Mucosa of descending colon (tissue), 3 donors: ENCODE measurements around the gene PEMT. TPM values are rescaled to one million over a fixed set of nuclear protein-coding genes. Genes with fewer than 3 reads are reported as not detected.
A peak's percentile ranks its signal among the peaks of the same experiment; 100 is the strongest.

Experiments used
- ATAC-seq: fragments of 200-7000 bp; cut with Tn5 transposase; one replicate; pipeline ENCODE4 v1.9.1; 2020; ENCODE audit warnings: mild to moderate bottlenecking, moderate library complexity
- DNase-seq, 3 donors: peaks; one replicate each; pipeline ENCODE4 v3.0.0-alpha.2; 2020
- H3K36me3 ChIP-seq: fragments of 200-600 bp; one replicate; pipeline ENCODE4 v1.8.0; 2021; ENCODE audit warnings: low read depth, mild to moderate bottlenecking
- H3K4me1 ChIP-seq: fragments of 200-600 bp; one replicate; pipeline ENCODE4 v1.8.0; 2021; ENCODE audit warnings: low read depth, mild to moderate bottlenecking
- H3K4me3 ChIP-seq: fragments of 200-600 bp; one replicate; pipeline ENCODE4 v1.8.0; 2021; ENCODE audit warnings: mild to moderate bottlenecking
- H3K9me3 ChIP-seq: fragments of 200-600 bp; one replicate; pipeline ENCODE4 v1.8.0; 2021; ENCODE audit warnings: mild to moderate bottlenecking
- intact Hi-C, 2 donors: fragments of 100-400 bp; cut with DNase I in 1 of 2; cut with micrococcal nuclease in 1 of 2; formaldehyde crosslinking; loops; one replicate each; pipeline versions ENCODE4 v1.11.0 to v1.11.1; 2022; cut with DNase I, micrococcal nuclease
- total RNA-seq, 3 donors: library from RNA; stranded (reverse); fragmentation: NEBNext Ultra II Directional in 2 of 3; extraction: Animal tissue kit (Norgen Biotek cat#: 25700) in 2 of 3; gene quantifications; one replicate each; pipeline versions ENCODE4 v1.2.1 to v1.2.4, GENCODE V29; 2021 to 2023
- TF ChIP-seq, protein P1 (sequence below): fragments of 200-600 bp; IDR thresholded peaks from one replicate; pipeline ENCODE4 v1.8.0; 2022; ENCODE audit warnings: antibody characterized with exemption, mild to moderate bottlenecking
- donor health status: DM: no; HTN: no; CAD: no; lungs with moderate emphysema.
- donor health status: DM: no; HTN: no; CAD: no.
- donor health status: DM: no; HTN: yes; CAD: no.

PEMT gene
- total RNA-seq, 3 donors from 2014 or later = 15.4 to 18.3 (median 16.1) TPM

DNA sequence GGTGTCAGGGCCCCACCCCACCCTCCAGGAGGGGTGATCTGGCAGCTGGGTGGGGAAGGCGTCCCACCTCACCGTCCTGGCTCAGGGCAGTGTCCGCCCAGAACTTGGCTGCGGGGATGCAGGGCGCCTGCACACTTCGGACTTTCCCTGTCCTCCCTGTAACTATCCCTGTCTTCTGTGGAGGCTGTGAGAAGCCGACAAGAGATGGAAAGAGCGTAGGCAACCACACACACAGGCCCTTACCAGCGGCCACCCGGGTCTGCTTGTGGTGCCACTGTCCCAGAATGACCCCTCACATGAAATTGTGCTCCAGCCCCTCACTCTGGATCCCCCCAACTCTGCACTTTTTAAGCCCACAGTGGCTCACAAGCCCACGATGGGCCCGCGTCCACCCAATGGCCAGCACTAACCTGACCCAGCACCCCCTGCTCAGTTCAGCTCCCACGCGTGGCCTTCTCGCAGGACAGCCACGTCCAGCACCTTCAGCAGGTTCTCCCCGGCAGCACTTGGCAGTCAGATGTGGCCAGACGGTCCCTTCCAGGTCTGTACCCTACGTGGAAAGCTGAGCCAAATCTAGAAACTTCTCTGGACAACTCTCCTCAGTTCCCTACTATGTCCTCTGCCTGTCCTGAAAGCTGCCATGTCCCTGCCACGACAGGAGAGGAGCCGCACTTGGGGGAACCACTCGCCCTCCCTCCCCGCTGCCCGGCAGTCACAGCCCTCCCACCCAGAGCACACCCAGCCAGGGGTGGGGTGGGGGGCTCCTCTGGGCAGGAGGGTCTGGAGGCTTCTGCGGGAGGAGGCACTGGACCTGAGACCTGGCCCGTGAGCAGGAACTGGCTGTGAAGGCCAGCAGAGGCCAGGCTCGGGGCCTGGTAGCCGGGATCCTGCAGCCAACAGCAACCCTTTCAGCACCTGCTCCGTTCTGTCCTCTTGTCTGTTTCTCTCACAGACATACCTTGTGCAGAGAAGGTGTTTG, 38.0 kb downstream of the PEMT start:
- no peak for ATAC-seq
- Histone ChIP-seq H3K36me3 (no peaks in the 10 kb centered on the region), H3K9me3 (no peaks in the 10 kb centered on the region), H3K4me3 (no peak overlapping the region), H3K4me1 (no peaks in the 10 kb centered on the region)
- TF ChIP-seq, protein P1, sequence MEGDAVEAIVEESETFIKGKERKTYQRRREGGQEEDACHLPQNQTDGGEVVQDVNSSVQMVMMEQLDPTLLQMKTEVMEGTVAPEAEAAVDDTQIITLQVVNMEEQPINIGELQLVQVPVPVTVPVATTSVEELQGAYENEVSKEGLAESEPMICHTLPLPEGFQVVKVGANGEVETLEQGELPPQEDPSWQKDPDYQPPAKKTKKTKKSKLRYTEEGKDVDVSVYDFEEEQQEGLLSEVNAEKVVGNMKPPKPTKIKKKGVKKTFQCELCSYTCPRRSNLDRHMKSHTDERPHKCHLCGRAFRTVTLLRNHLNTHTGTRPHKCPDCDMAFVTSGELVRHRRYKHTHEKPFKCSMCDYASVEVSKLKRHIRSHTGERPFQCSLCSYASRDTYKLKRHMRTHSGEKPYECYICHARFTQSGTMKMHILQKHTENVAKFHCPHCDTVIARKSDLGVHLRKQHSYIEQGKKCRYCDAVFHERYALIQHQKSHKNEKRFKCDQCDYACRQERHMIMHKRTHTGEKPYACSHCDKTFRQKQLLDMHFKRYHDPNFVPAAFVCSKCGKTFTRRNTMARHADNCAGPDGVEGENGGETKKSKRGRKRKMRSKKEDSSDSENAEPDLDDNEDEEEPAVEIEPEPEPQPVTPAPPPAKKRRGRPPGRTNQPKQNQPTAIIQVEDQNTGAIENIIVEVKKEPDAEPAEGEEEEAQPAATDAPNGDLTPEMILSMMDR = no peak
- peak in 1 of 3 donors; percentile 46 for DNase-seq
- intact Hi-C loops = no loop called here

DNA sequence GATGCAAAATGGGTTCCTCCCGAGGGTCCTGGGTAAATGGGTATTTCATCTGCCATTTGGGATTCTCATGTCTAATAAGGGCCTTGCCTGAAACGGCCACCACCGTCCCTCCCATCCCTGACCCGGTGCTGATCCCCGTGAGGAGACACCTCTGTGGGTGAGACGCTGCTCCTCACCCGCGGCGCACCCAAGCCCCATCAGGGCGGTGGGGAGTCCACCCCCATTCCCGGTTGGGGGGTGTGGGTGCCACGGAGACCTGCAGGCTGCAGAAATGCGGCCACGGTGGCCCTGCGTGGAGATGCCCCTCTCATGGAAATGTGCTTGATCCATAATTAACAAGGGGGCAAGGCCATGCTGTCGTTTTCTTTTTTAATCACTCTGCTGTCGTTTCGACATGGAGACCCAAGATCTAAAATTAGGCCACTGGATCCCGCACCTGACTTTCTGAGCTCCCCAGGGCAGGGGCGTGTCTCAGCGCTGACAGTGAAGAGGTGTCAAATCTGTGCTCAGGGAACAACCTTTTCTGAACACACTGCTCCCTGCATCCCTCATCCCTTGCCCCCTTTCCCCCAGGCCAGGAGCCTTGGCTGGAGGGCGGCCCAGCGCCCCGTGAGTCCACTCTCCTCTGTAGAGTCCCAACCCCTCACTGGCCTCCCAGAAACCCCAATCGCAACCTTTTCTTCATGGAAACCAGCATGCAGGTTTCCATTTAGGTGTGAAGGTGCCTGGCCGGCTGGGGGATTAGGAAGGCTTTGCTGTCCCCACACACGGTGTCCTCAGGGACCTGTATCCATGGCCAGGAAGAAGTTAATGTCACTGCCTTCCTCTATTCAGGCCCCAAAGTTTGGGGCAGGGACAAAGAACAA, 38.9 kb downstream of the PEMT start:
- Histone ChIP-seq H3K9me3 (no peaks in the 10 kb centered on the region), H3K4me3 (no peak overlapping the region), H3K4me1 (no peaks in the 10 kb centered on the region), H3K36me3 (no peaks in the 10 kb centered on the region)
- intact Hi-C loops = no loop called here
- TF ChIP-seq, protein P1 = no peak
- no peak for ATAC-seq
- no peak for DNase-seq

DNA sequence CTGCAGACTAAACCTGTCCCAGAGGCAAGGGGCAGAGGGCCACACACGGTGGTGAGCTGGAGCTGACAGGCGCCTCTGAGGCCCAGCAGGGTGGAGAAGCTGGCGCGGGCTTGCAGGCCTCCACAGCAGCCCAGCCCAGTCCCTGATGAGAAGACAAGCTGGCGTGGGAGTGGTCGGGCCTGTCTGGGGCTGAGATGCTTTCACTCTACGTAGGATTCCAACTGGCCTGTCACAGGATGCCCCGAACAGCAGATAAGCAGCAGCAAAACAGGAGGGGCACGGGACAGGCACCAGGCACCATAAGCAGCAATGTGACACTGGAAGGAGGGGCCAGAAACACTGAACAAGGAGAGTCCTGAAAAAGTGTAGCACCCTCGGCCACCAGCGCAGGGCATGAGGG, 40.1 kb downstream of the PEMT start:
- no peak for DNase-seq
- H3K4me3 ChIP-seq = no peak overlapping the region
- H3K4me1 ChIP-seq = no peaks in the 10 kb centered on the region
- ATAC-seq = peak; percentile 17
- H3K9me3 ChIP-seq = no peaks in the 10 kb centered on the region
- H3K36me3 ChIP-seq = no peaks in the 10 kb centered on the region
- intact Hi-C loops = no loop called here
- TF ChIP-seq, protein P1 = no peak

DNA sequence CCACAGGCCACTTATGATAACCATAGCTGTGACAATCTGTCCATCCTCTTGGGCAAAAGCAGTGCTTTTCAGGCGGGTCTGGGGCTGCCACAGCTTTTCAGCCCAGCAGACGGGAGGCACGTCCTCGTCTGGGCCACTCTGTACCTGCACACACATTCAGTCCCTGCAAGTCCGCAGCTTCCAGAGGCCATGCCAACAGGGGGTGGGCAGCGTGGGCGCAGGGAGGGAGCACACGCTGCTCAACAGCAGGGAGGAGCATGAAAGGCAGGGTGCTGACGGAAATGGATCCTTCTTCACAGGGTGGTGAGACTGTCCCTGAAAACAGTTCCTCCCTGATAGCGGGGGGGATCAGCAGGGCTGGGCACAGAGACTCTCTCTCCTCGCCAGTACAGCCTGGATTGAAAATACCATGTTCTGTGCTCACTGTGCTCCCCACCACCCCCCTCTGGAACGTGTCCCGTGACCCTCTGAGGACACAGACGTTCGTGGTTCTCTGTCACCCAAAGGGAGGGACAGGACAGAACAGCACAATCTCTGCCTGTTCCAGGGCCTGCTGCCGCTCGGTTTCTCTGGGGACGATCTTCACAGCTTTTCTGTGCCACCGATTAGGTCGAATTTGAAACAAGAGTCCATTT, 41.7 kb downstream of the PEMT start:
- Histone ChIP-seq H3K36me3 (no peaks in the 10 kb centered on the region), H3K9me3 (no peaks in the 10 kb centered on the region), H3K4me1 (no peaks in the 10 kb centered on the region), H3K4me3 (no peak overlapping the region)
- DNase-seq (no peak), ATAC-seq (no peak)
- TF ChIP-seq, protein P1 = no peak
- intact Hi-C loops = no loop called here

DNA sequence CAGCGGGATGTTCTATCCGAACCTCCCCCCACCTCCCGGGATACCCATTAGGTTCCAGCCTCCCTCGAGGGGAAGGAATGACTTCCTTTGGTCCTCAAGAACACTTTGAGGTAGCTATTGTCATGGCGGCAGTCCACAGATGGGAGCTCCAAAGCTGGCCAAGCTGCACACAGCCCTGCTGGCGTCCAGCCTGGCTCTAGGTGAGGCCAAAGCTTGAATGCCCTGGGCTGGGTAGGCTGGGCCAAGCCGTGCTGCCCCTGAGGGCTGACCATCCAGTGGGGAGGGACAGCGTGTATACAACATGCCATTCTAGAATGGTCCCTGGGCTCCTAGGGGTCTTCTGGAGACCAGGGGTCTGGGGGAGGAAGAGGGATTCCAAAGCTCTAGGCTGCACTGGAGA, 43.5 kb downstream of the PEMT start:
- Histone ChIP-seq H3K4me1 (no peaks in the 10 kb centered on the region), H3K36me3 (no peaks in the 10 kb centered on the region), H3K4me3 (no peak overlapping the region), H3K9me3 (no peaks in the 10 kb centered on the region)
- ATAC-seq = no peak
- DNase-seq = no peak
- intact Hi-C loops = no loop called here
- TF ChIP-seq, protein P1 = no peak
